H1 (cell line): ENCODE measurements around the gene TCF4. TPM values are rescaled to one million over a fixed set of nuclear protein-coding genes. Genes with fewer than 3 reads are reported as not detected.

ENCODE experiments used
- KDM5A ChIP-seq: fragments of 200-600 bp; IDR thresholded peaks from 2 replicates; pipeline ENCODE4 v1.7.1; 2012; ENCODE audit warnings: mild to moderate bottlenecking, low read length, inconsistent platforms, mixed read lengths
- POLR2A ChIP-seq, 2 experiments: IDR thresholded peaks; 1 replicate in 1 of 2; 2 replicates in 1 of 2; pipeline ENCODE4 v1.6.1; 2011; ENCODE audit warnings: low read depth in 2 of 2, low read length in 2 of 2, mild to moderate bottlenecking in 2 of 2; ENCODE audit errors: control extremely low read depth in 1 of 2
- polyA plus RNA-seq, 7 experiments: library from polyadenylated mRNA; depleted of rRNA in 3 of 7; stranded (reverse) in 5 of 7; unstranded in 2 of 7; fragments of >200 nt in 5 of 7; fragments of 200-250 nt in 2 of 7; gene quantifications; 1 replicate in 5 of 7; 2 replicates in 1 of 7; 4 replicates in 1 of 7; pipeline versions ENCODE4 v1.2.1 to v1.2.3, GENCODE V29; 2011 to 2013; ENCODE audit warnings: missing spikeins in 2 of 7, mixed read lengths in 2 of 7
- total RNA-seq: library from RNA; stranded (reverse); fragmentation: NEBNext Ultra II Directional; extraction: Animal tissue kit (Norgen Biotek cat#: 25700); gene quantifications from 2 replicates; pipeline ENCODE4 v1.2.1, GENCODE V29; 2021

Gene TCF4
- total and polyA plus RNA-seq, 2 of the 8 experiments (the other 6 are each of a cell fraction or from before 2014, with no cell fraction given) = 59.3 to 118 TPM

GRCh38 chr18:55637204-55637603 lies 49.2 kb upstream of the TCF4 start (continued):
- TF ChIP-seq KDM5A = no peak
- no peak for TF ChIP-seq POLR2A (IDR thresholded peaks at IDR 0.05; ENCODE audit: control extremely low read depth in 1 of 2, low read depth in 2 of 2, low read length in 2 of 2)
